GM12872 (cell line): ENCODE results near the gene U2AF1L4.

Experiments used
- CTCF ChIP-seq: IDR thresholded peaks from 3 replicates; pipeline ENCODE4 v1.5.1; 2011; ENCODE audit warnings: low read depth, mild to moderate bottlenecking, low read length, moderate library complexity; ENCODE audit not compliant: insufficient read depth

U2AF1L4 gene

GRCh38 chr19:35695895-35696422 lies 49.3 kb downstream of the U2AF1L4 start:
- TF ChIP-seq CTCF, result no peak

- TF ChIP-seq CTCF, result peak; percentile 99
These were observed 51.2 kb downstream of the U2AF1L4 start for GRCh38 chr19:35693835-35694599.

- no peak for TF ChIP-seq CTCF
These were observed 51.8 kb downstream of the U2AF1L4 start for GRCh38 chr19:35693422-35693821.
